A549 (cell line): ENCODE measurements around the gene PVALEF. TPM values are rescaled to one million over a fixed set of nuclear protein-coding genes. Genes with fewer than 3 reads are reported as not detected.

Source experiments
- ATAC-seq, 2 experiments: fragments of 200-7000 bp in 1 of 2; fragments of >200 bp in 1 of 2; cut with Nextera tagmentation in 1 of 2; cut with Tn5 transposase in 1 of 2; 3 replicates each; pipeline versions ENCODE4 v1.8.0 to v1.9.1; 2018 to 2020; ENCODE audit warnings: mild to moderate bottlenecking in 1 of 2, moderate library complexity in 1 of 2
- CTCF ChIA-PET: fragments of 300-600 bp; sonication (Branson Sonifier 250); formaldehyde crosslinking; extraction: SDS; loops from one replicate; lab custom pipeline; 2021; ENCODE audit warnings: antibody characterized with exemption, inconsistent platforms; lab: Yijun Ruan, JAX
- POLR2A ChIA-PET: fragments of 350-600 bp; formaldehyde crosslinking; extraction: SDS; loops from one replicate; lab custom pipeline; 2021; ENCODE audit warnings: antibody characterized with exemption, inconsistent platforms; lab: Yijun Ruan, JAX
- DNase-seq, 2 experiments: peaks; one replicate each; pipeline versions ENCODE4 v3.0.0 to v3.0.0-alpha.2; 2011 to 2016; ENCODE audit warnings: low read depth in 1 of 2, low spot score in 1 of 2
- FAIRE-seq: peaks from 2 replicates; lab custom pipeline; 2011; peaks lifted over from hg19 to GRCh38; lab: Jason Lieb, UNC
- H3K27ac ChIP-seq, 2 experiments: fragments of >200 bp; sonication (Bioruptor Twin); formaldehyde crosslinking; 3 replicates each; pipeline ENCODE4 v1.5.1; 2016 to 2017
- H3K4me1 ChIP-seq: fragments of >200 bp; sonication (Bioruptor Twin); formaldehyde crosslinking; 3 replicates; pipeline ENCODE4 v1.6.1; 2016
- H3K4me2 ChIP-seq: fragments of >200 bp; sonication (Bioruptor Twin); formaldehyde crosslinking; 3 replicates; pipeline ENCODE4 v1.6.1; 2016
- H3K4me3 ChIP-seq: fragments of >200 bp; sonication (Bioruptor Twin); formaldehyde crosslinking; 3 replicates; pipeline ENCODE4 v1.5.1; 2016
- H3K9me3 ChIP-seq: fragments of >200 bp; sonication (Bioruptor Twin); formaldehyde crosslinking; 3 replicates; pipeline ENCODE4 v1.6.1; 2016
- ATOH8 ChIP-seq: fragments of 250-450 bp; sonication (Bioruptor Pico); IDR thresholded peaks from 2 replicates; pipeline ENCODE4 v1.5.0; 2020; ENCODE audit warnings: low read depth, mild to moderate bottlenecking, moderate library complexity
- BHLHE40 ChIP-seq: IDR thresholded peaks from 2 replicates; pipeline ENCODE4 v1.6.1; 2012; ENCODE audit warnings: low read depth, low read length, inconsistent platforms
- CBX2 ChIP-seq: fragments of 200-600 bp; sonication (generic); IDR thresholded peaks from 2 replicates; pipeline ENCODE4 v1.6.1; 2016; ENCODE audit warnings: low read depth, mild to moderate bottlenecking, borderline replicate concordance
- CHD2 ChIP-seq: fragments of 150-350 bp; IDR thresholded peaks from 2 replicates; pipeline ENCODE4 v1.6.1; 2014; ENCODE audit warnings: low read length; ENCODE audit not compliant: partially characterized antibody
- CHD4 ChIP-seq: fragments of 200-600 bp; sonication (generic); IDR thresholded peaks from 2 replicates; pipeline ENCODE4 v1.6.1; 2016; ENCODE audit warnings: antibody characterized with exemption, mild to moderate bottlenecking, borderline replicate concordance
- EHF ChIP-seq: fragments of 250-450 bp; sonication (Bioruptor Pico); IDR thresholded peaks from 2 replicates; pipeline ENCODE4 v1.5.0; 2020; ENCODE audit warnings: mild to moderate bottlenecking
- FOXS1 ChIP-seq: fragments of 250-450 bp; sonication (Bioruptor Pico); IDR thresholded peaks from 2 replicates; pipeline ENCODE4 v1.5.0; 2020; ENCODE audit warnings: mild to moderate bottlenecking, moderate library complexity
- HEYL ChIP-seq: fragments of 250-450 bp; sonication (Bioruptor Pico); IDR thresholded peaks from 2 replicates; pipeline ENCODE4 v1.8.0; 2021; ENCODE audit warnings: mild to moderate bottlenecking, moderate library complexity
- HMGXB4 ChIP-seq: fragments of 250-450 bp; sonication (Bioruptor Pico); IDR thresholded peaks from 2 replicates; pipeline ENCODE4 v1.5.0; 2021; ENCODE audit warnings: mild to moderate bottlenecking, moderate library complexity, borderline replicate concordance
- HOXA7 ChIP-seq: fragments of 250-450 bp; sonication (Bioruptor Pico); IDR thresholded peaks from 2 replicates; pipeline ENCODE4 v1.5.0; 2020; ENCODE audit warnings: mild to moderate bottlenecking, moderate library complexity
- HOXB5 ChIP-seq: fragments of 250-450 bp; sonication (Bioruptor Pico); IDR thresholded peaks from 2 replicates; pipeline ENCODE4 v1.5.0; 2020; ENCODE audit warnings: mild to moderate bottlenecking, moderate library complexity
- JUNB ChIP-seq: fragments of >200 bp; sonication (Bioruptor Twin); formaldehyde crosslinking; IDR thresholded peaks from 2 replicates; pipeline ENCODE4 v1.6.1; 2016
- MAFK ChIP-seq: fragments of 450-650 bp; IDR thresholded peaks from 2 replicates; pipeline ENCODE4 v1.6.1; 2014; ENCODE audit not compliant: partially characterized antibody
- MAZ ChIP-seq: fragments of 150-350 bp; IDR thresholded peaks from 2 replicates; pipeline ENCODE4 v1.6.1; 2014; ENCODE audit warnings: antibody characterized with exemption, low read depth, low read length, borderline replicate concordance
- NFE2L2 ChIP-seq: fragments of 150-350 bp; conservative IDR thresholded peaks from 2 replicates; pipeline ENCODE4 v1.6.1; 2014; ENCODE audit warnings: low read length
- NPAS2 ChIP-seq: fragments of 250-450 bp; sonication (Bioruptor Pico); IDR thresholded peaks from 2 replicates; pipeline ENCODE4 v1.8.0; 2022; ENCODE audit warnings: mild to moderate bottlenecking, moderate library complexity, borderline replicate concordance
- PHF8 ChIP-seq: fragments of 200-600 bp; sonication (generic); IDR thresholded peaks from 2 replicates; pipeline ENCODE4 v1.6.1; 2016; ENCODE audit warnings: low read depth, mild to moderate bottlenecking, antibody characterized with exemption, moderate library complexity, borderline replicate concordance
- POLR2A ChIP-seq: IDR thresholded peaks from 2 replicates; pipeline ENCODE4 v1.6.1; 2012; ENCODE audit warnings: mild to moderate bottlenecking, low read length
- RAD21 ChIP-seq, 2 experiments: fragments of >200 bp in 1 of 2; sonication (Bioruptor Twin) in 1 of 2; formaldehyde crosslinking in 1 of 2; IDR thresholded peaks in 1 of 2; conservative IDR thresholded peaks in 1 of 2; 2 replicates in 1 of 2; 3 replicates in 1 of 2; pipeline ENCODE4 v1.6.1; 2012 to 2018; ENCODE audit warnings: inconsistent platforms in 1 of 2
- RCOR1 ChIP-seq: fragments of 150-350 bp; IDR thresholded peaks from 2 replicates; pipeline ENCODE4 v1.6.1; 2014; ENCODE audit warnings: antibody characterized with exemption, low read length, low read depth
- SMC3 ChIP-seq: fragments of >200 bp; sonication (Bioruptor Twin); formaldehyde crosslinking; IDR thresholded peaks from 3 replicates; pipeline ENCODE4 v1.6.1; 2018; ENCODE audit warnings: inconsistent platforms
- SREBF2 ChIP-seq: fragments of 450-650 bp; IDR thresholded peaks from 2 replicates; pipeline ENCODE4 v1.6.1; 2014; ENCODE audit warnings: mild to moderate bottlenecking, moderate library complexity
- ZFP36 ChIP-seq: fragments of 450-650 bp; IDR thresholded peaks from 2 replicates; pipeline ENCODE4 v1.6.1; 2014; ENCODE audit warnings: borderline replicate concordance; ENCODE audit not compliant: partially characterized antibody
- ZNF302 ChIP-seq: fragments of 250-450 bp; sonication (Bioruptor Pico); IDR thresholded peaks from 2 replicates; pipeline ENCODE4 v1.9.0; 2021; ENCODE audit warnings: inconsistent platforms, mild to moderate bottlenecking, moderate library complexity
- ZSCAN20 ChIP-seq: fragments of 250-450 bp; sonication (Bioruptor Pico); IDR thresholded peaks from 2 replicates; pipeline ENCODE4 v1.8.0; 2022; ENCODE audit warnings: mild to moderate bottlenecking, moderate library complexity
- WGBS: methylation state at CpG from one replicate; pipeline ENCODE4 v1.1.6; 2017; ENCODE audit errors: missing lambda C conversion rate; 5-methylcytosine and 5-hydroxymethylcytosine counted together
- polyA plus RNA-seq, 4 experiments: library from polyadenylated mRNA; depleted of rRNA in 3 of 4; stranded (reverse); fragments of >200 nt; fragmentation: RNase III in 1 of 4; extraction: RNeasy Plus Mini Kit Qiagen cat#74134 plus additional on column Dnase treatment in 1 of 4; gene quantifications; 2 replicates in 3 of 4; 3 replicates in 1 of 4; pipeline ENCODE4 v1.2.3, GENCODE V29; 2011 to 2017
- TF ChIP-seq, protein P1 (sequence below): fragments of >200 bp; sonication (Bioruptor Twin); formaldehyde crosslinking; IDR thresholded peaks from 3 replicates; pipeline ENCODE4 v1.6.1; 2016

Gene PVALEF
- polyA plus RNA-seq, 2 of the 4 experiments (the other 2 are of a cell fraction) = not detected

GRCh38 chr17:81193051-81193410 is 27.7 kb downstream of the PVALEF start:
- H3K4me3 ChIP-seq = no peak overlapping the region
- no peak overlapping the region for H3K27ac ChIP-seq
- no peaks in the 10 kb centered on the region for H3K4me1 ChIP-seq
- FAIRE-seq (no peak), ATAC-seq (no peak), DNase-seq (no peak)
- TF ChIP-seq HEYL (no peak), SMC3 (no peak), EHF (CRISPR knock-in tag) (no peak)
- H3K9me3 ChIP-seq = no peaks in the 10 kb centered on the region
- ChIA-PET POLR2A (no interaction called here), CTCF (interaction anchor here (0.9 to 5.9 kb wide), 4 partner anchors 8 to 50 kb away, joined by 4 to 58 read pairs (median 8); no protein-coding TSS in a partner anchor)
- no peak overlapping the region for H3K4me2 ChIP-seq
- WGBS = 91% methylated on average over 14 of the region's 17 CpGs

DNA sequence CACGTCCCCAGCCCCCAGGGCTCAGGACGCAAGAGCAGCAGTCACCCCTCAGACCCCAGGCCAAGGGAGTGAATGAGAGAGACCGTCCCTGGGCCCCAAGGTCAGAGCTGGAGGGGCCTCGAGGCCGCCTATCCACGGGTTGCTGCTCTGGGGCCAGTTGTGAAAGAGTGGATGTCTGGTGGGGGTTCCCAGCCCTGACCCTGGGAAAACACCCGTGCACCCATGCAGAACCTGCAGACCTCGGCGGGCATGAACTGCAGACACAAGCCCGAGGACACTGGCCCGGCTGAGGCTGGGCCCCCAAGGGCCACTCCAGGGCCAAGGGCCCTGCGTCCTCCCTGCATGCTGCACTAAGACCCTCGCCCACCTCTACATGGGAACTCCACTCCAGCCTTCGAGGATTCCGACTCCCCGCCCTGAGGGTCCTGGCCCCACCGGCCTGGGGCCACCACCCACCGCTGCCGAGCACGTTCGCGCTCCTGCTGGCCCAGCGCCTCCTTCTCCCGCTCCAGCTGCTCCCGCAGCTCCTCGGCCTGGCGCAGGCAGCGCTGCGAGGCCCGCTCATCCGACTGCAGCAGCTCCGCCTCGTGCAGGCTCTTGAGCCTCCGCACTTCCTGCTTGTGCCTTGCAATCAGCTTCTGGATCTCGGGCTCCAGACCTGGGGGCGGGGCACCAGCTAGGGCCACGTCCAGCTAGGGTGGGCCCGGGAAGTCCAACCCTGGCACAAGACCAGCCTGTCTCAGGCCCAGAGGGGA is 28.3 kb downstream of the PVALEF start:
- Histone ChIP-seq H3K4me1 (no peaks in the 10 kb centered on the region), H3K9me3 (no peaks in the 10 kb centered on the region), H3K27ac (no peak overlapping the region), H3K4me2 (no peak overlapping the region), H3K4me3 (no peak overlapping the region)
- no peak for DNase-seq
- 97% methylated on average over 37 of the region's 38 CpGs for WGBS
- FAIRE-seq = no peak
- CTCF ChIA-PET = interaction anchor here (0.6 to 5.9 kb wide), 5 partner anchors 8 to 212 kb away, joined by 3 to 58 read pairs (median 4); no protein-coding TSS in a partner anchor
- no peak for ATAC-seq
- no peak for TF ChIP-seq CHD2
- no peak for TF ChIP-seq ZSCAN20 (CRISPR knock-in tag)
- no peak for TF ChIP-seq MAZ
- TF ChIP-seq CBX2 = no peak
- no peak for TF ChIP-seq PHF8
- TF ChIP-seq HOXB5 (CRISPR knock-in tag) = no peak
- TF ChIP-seq ATOH8 (CRISPR knock-in tag) = no peak
- TF ChIP-seq BHLHE40 = no peak
- no peak for TF ChIP-seq JUNB
- no peak for TF ChIP-seq SMC3
- TF ChIP-seq EHF (CRISPR knock-in tag) = no peak
- no peak for TF ChIP-seq SREBF2
- no peak for TF ChIP-seq CHD4
- TF ChIP-seq HMGXB4 (CRISPR knock-in tag) = no peak
- TF ChIP-seq HOXA7 (CRISPR knock-in tag) = no peak
- POLR2A ChIA-PET = no interaction called here

DNA sequence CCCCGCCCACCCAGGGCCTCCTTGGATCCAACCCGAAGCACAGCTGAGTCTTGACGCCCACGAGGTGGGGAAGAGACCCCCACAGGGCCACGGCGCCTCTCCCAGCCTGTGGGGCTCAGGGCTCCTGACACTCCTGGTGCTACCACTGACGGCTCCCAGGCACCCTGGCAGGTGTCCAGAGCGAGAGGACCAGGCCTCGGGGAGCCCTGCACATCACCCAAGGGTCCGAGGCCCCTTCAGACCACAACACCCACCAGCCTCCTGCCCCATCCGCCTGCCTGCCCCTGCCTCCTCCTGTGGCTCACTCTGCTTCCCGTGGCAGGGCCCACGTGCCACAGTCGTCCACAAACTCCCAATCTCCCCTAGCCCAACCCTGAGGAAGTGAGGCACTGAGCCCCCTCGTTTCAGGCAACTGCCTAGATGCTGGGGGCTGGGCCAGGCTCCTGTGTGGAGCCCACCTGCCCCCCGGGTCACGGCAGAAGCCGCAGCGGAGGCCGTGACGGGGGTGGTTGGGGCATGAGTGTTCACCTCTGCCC is 29.0 kb downstream of the PVALEF start:
- Histone ChIP-seq H3K27ac (no peak overlapping the region), H3K9me3 (no peaks in the 10 kb centered on the region), H3K4me2 (no peak overlapping the region), H3K4me3 (no peak overlapping the region), H3K4me1 (no peaks in the 10 kb centered on the region)
- 85% methylated on average over 20 of the region's 21 CpGs for WGBS
- ChIA-PET POLR2A (no interaction called here), CTCF (interaction anchor here (0.6 to 5.9 kb wide), 4 partner anchors 7 to 213 kb away, joined by 3 to 58 read pairs (median 4); no protein-coding TSS in a partner anchor)
- ATAC-seq = no peak
- TF ChIP-seq FOXS1 (CRISPR knock-in tag) (no peak), NFE2L2 (no peak), RAD21 (conservative IDR thresholded peaks at IDR 0.05 in 1 of 2, IDR thresholded peaks at IDR 0.05 in 1 of 2) (no peak), MAFK (no peak), CBX2 (no peak), ATOH8 (CRISPR knock-in tag) (no peak), ZFP36 (no peak), ZNF302 (no peak), POLR2A (no peak), NPAS2 (CRISPR knock-in tag) (no peak), RCOR1 (no peak), MAZ (no peak), ZSCAN20 (CRISPR knock-in tag) (no peak), HOXB5 (CRISPR knock-in tag) (no peak), PHF8 (no peak)
- TF ChIP-seq, protein P1, sequence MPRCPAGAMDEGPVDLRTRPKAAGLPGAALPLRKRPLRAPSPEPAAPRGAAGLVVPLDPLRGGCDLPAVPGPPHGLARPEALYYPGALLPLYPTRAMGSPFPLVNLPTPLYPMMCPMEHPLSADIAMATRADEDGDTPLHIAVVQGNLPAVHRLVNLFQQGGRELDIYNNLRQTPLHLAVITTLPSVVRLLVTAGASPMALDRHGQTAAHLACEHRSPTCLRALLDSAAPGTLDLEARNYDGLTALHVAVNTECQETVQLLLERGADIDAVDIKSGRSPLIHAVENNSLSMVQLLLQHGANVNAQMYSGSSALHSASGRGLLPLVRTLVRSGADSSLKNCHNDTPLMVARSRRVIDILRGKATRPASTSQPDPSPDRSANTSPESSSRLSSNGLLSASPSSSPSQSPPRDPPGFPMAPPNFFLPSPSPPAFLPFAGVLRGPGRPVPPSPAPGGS = no peak
- DNase-seq = no peak
- FAIRE-seq = no peak
